Smooth muscle cell (in vitro differentiated cells): ENCODE results near the gene TNRC6C. TPM values are rescaled to one million over a fixed set of nuclear protein-coding genes. Genes with fewer than 3 reads are reported as not detected.

ENCODE experiments used
- DNase-seq: peaks from one replicate; lab custom pipeline; 2025; ENCODE audit not compliant: unreplicated experiment; lab: John Stamatoyannopoulos, UW
- H2AFZ ChIP-seq: fragments of 200-600 bp; sonication (generic); 2 replicates; pipeline ENCODE4 v1.6.0; 2016; ENCODE audit warnings: antibody characterized with exemption, low read depth, mild to moderate bottlenecking
- H3F3A ChIP-seq: fragments of 200-600 bp; sonication (generic); 2 replicates; pipeline ENCODE4 v1.6.0; 2017; ENCODE audit warnings: antibody characterized with exemption, low read depth
- H3K27ac ChIP-seq: fragments of 200-600 bp; sonication (generic); 2 replicates; pipeline ENCODE4 v1.5.1; 2016; ENCODE audit warnings: low read depth, mild to moderate bottlenecking
- H3K27me3 ChIP-seq: fragments of 200-600 bp; sonication (generic); 2 replicates; pipeline ENCODE4 v1.6.1; 2016; ENCODE audit warnings: low read depth, mild to moderate bottlenecking
- H3K36me3 ChIP-seq: fragments of 200-600 bp; sonication (generic); 2 replicates; pipeline ENCODE4 v1.5.1; 2016; ENCODE audit warnings: low read depth
- H3K4me1 ChIP-seq: fragments of 200-600 bp; sonication (generic); 2 replicates; pipeline ENCODE4 v1.5.1; 2016; ENCODE audit warnings: low read depth
- H3K4me2 ChIP-seq: fragments of 200-600 bp; sonication (generic); 2 replicates; pipeline ENCODE4 v1.6.0; 2016; ENCODE audit warnings: mild to moderate bottlenecking
- H3K4me3 ChIP-seq: fragments of 200-600 bp; sonication (generic); 2 replicates; pipeline ENCODE4 v1.5.1; 2016; ENCODE audit warnings: mild to moderate bottlenecking
- H3K79me2 ChIP-seq: fragments of 200-600 bp; sonication (generic); 2 replicates; pipeline ENCODE4 v1.6.0; 2016; ENCODE audit warnings: low read depth, mild to moderate bottlenecking
- H3K9ac ChIP-seq: fragments of 200-600 bp; sonication (generic); 2 replicates; pipeline ENCODE4 v1.6.0; 2016; ENCODE audit warnings: low read depth
- H3K9me3 ChIP-seq: fragments of 200-600 bp; sonication (generic); replicated peaks from 2 replicates; pipeline ENCODE4 v1.5.1; 2016; ENCODE audit warnings: low read depth
- H4K20me1 ChIP-seq: fragments of 200-600 bp; sonication (generic); 2 replicates; pipeline ENCODE4 v1.6.0; 2016; ENCODE audit warnings: low read depth
- CTCF ChIP-seq: fragments of 200-600 bp; sonication (generic); IDR thresholded peaks from 2 replicates; pipeline ENCODE4 v1.5.1; 2017; ENCODE audit warnings: borderline replicate concordance, mild to moderate bottlenecking, antibody characterized with exemption; ENCODE audit not compliant: insufficient read depth, poor library complexity, severe bottlenecking
- WGBS: methylation state at CpG from one replicate; pipeline ENCODE4 v1.1.7; 2016; ENCODE audit warnings: low lambda C conversion rate; 5-methylcytosine and 5-hydroxymethylcytosine counted together
- polyA plus RNA-seq: library from polyadenylated mRNA; unstranded; fragments of >200 nt; fragmentation: Nextera tagmentation; extraction: Ambion mirVana; gene quantifications from 2 replicates; pipeline ENCODE4 v1.2.1, GENCODE V29; 2016
- total RNA-seq: library from RNA; depleted of rRNA; stranded (reverse); fragments of >200 nt; gene quantifications from 2 replicates; pipeline ENCODE4 v1.2.3, GENCODE V29; 2014

The TNRC6C gene
- total and polyA plus RNA-seq, 2 experiments from 2014 or later, result 2.4 to 3.9 TPM

GRCh38 chr17:78002166-78002565 is 43.7 kb downstream of the TNRC6C start:
- Histone ChIP-seq H3F3A (no peaks in the 10 kb centered on the region), H3K4me2 (no peak overlapping the region), H2AFZ (no peak overlapping the region), H3K4me1 (peaks cover 20% of the 10 kb centered on the region), H3K27me3 (no peaks in the 10 kb centered on the region), H3K36me3 (peaks cover 4% of the 10 kb centered on the region), H3K4me3 (no peak overlapping the region), H4K20me1 (peaks cover 7% of the 10 kb centered on the region), H3K9ac (no peak overlapping the region), H3K79me2 (no peaks in the 10 kb centered on the region), H3K9me3 (no peaks in the 10 kb centered on the region), H3K27ac (no peak overlapping the region)
- WGBS, result 61% methylated on average over 4 of the region's 4 CpGs
- DNase-seq, result no peak
- TF ChIP-seq CTCF, result no peak

- H3K4me2 ChIP-seq, result no peak overlapping the region
- no peaks in the 10 kb centered on the region for H4K20me1 ChIP-seq
- H3K4me3 ChIP-seq, result no peak overlapping the region
- H3F3A ChIP-seq, result no peaks in the 10 kb centered on the region
- no peaks in the 10 kb centered on the region for H3K9me3 ChIP-seq
- 94% methylated on average over 3 of the region's 3 CpGs for WGBS
- H3K27me3 ChIP-seq, result no peaks in the 10 kb centered on the region
- peaks cover 12% of the 10 kb centered on the region for H3K4me1 ChIP-seq
- H3K79me2 ChIP-seq, result no peaks in the 10 kb centered on the region
- DNase-seq, result no peak
- H2AFZ ChIP-seq, result no peak overlapping the region
- no peak for TF ChIP-seq CTCF
- H3K9ac ChIP-seq, result no peak overlapping the region
- H3K36me3 ChIP-seq, result peaks cover 4% of the 10 kb centered on the region
- H3K27ac ChIP-seq, result no peak overlapping the region
Measured at GRCh38 chr17:78005452-78006171, 47.1 kb downstream of the TNRC6C start.

GRCh38 chr17:78006338-78006737 is 47.8 kb downstream of the TNRC6C start:
- H3K4me2 ChIP-seq, result no peak overlapping the region
- no peaks in the 10 kb centered on the region for H4K20me1 ChIP-seq
- no peak overlapping the region for H3K27ac ChIP-seq
- H3K4me3 ChIP-seq, result no peak overlapping the region
- no peaks in the 10 kb centered on the region for H3F3A ChIP-seq
- peaks cover 4% of the 10 kb centered on the region for H3K36me3 ChIP-seq
- no peak overlapping the region for H2AFZ ChIP-seq
- H3K4me1 ChIP-seq, result peaks cover 5% of the 10 kb centered on the region
- no peak for DNase-seq
- no peak for TF ChIP-seq CTCF
- H3K27me3 ChIP-seq, result no peaks in the 10 kb centered on the region
- no peak overlapping the region for H3K9ac ChIP-seq
- no peaks in the 10 kb centered on the region for H3K9me3 ChIP-seq
- no peaks in the 10 kb centered on the region for H3K79me2 ChIP-seq

- H3K9me3 ChIP-seq, result no peaks in the 10 kb centered on the region
- no peak overlapping the region for H3K4me2 ChIP-seq
- H2AFZ ChIP-seq, result no peak overlapping the region
- H3K9ac ChIP-seq, result no peak overlapping the region
- peaks cover 4% of the 10 kb centered on the region for H3K36me3 ChIP-seq
- H3K4me1 ChIP-seq, result no peaks in the 10 kb centered on the region
- no peaks in the 10 kb centered on the region for H3K79me2 ChIP-seq
- no peaks in the 10 kb centered on the region for H4K20me1 ChIP-seq
- no peaks in the 10 kb centered on the region for H3F3A ChIP-seq
- 94% methylated on average over 2 of the region's 2 CpGs for WGBS
- no peak overlapping the region for H3K27ac ChIP-seq
- no peak for TF ChIP-seq CTCF
- H3K4me3 ChIP-seq, result no peak overlapping the region
- no peaks in the 10 kb centered on the region for H3K27me3 ChIP-seq
- DNase-seq, result no peak
Measured at GRCh38 chr17:78007647-78008046, 49.1 kb downstream of the TNRC6C start.
